AML-193 (cell line): ENCODE measurements around the gene PDGFA.

Source experiments
- DNase-seq, 2 experiments: peaks; one replicate each; lab custom pipeline; 2025; lab: John Stamatoyannopoulos, UW

The PDGFA gene

DNA sequence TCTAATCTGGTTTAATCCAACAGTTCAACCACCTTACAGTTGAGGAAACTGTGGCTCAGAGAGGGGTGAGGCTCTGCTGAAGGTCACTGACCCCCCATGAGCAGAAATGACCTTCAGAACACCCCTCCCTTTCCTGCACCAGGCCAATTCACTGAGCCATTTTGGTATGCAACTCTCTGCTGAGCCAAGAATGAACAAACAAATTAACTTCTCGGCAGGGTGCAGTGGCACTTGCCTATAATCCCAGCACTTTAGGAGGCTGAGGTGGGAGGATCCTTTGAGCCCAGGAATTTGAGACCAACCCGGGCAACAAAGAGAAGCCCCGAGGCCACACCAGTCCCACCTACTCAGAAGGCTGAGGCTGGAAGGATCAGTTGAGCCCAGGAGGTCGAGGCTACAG, 29.8 kb downstream of the PDGFA start:
- no peak for DNase-seq

DNA sequence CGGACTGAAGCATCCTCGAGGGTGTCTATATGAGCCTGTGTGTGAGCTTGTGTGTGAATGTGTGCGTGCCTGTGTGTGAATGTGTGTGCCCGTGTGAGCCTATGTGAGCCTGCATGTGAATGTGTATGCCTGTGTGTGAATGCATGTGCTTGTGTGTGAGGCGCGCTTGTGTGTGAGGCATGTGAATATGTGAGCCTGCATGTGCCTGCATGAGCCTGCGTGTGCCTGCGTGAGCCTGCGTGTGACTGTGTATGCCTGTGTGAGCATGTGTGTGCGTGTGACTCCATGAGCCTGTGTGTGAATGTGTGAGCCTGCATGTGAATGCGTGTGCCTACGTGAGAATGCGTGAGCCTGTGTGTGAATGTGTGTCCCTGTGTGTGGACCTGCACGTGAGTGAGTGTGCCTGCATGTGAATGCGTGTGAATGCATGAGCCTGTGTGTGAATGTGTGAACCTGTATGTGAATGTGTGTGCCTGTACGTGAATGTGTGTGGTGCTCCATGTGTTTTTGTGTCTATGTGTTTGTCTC, 33.4 kb downstream of the PDGFA start:
- DNase-seq, result no peak

DNA sequence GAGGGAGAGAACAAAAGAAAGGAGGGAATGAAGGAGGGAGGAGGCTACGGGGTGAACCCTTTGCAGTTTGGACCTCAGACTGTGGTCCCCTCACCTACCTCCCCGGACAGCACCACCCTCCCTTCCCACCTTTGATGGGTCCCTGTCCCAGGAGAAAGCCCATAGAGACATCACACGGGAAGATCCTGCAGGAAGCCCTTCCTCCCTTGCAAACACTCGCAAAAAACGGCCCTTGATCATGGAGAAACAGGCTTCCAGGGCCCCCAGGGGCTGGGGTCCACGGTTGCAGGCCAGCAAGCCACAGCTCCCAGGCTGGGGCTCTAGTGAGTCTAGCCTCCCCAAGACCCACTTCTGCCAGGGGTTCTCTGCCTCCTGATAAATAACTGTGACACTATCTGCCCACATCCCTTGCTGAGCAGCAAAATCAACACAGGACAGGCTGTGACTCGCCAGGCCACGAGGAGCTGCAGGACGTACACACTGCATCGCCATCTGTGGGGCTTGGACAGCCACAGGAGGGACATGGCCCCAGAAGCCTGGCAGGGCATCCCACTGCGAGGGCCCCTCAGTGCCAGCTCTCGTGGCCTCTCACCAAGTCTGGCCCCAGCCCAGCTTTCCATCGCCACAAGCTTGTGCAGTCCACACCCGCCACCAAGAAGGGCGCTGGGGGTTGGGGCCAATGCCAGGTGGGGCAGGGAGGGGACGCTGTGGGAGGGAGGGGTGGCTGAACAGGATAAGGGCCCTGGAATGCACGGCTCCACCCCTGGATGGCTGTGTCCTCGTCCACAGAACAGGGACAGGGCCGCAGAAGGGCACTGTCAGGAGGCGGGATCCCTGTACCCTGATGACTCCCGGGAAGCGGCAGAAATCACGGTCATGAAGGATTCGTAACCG, 34.2 kb downstream of the PDGFA start:
- DNase-seq, result no peak

DNA sequence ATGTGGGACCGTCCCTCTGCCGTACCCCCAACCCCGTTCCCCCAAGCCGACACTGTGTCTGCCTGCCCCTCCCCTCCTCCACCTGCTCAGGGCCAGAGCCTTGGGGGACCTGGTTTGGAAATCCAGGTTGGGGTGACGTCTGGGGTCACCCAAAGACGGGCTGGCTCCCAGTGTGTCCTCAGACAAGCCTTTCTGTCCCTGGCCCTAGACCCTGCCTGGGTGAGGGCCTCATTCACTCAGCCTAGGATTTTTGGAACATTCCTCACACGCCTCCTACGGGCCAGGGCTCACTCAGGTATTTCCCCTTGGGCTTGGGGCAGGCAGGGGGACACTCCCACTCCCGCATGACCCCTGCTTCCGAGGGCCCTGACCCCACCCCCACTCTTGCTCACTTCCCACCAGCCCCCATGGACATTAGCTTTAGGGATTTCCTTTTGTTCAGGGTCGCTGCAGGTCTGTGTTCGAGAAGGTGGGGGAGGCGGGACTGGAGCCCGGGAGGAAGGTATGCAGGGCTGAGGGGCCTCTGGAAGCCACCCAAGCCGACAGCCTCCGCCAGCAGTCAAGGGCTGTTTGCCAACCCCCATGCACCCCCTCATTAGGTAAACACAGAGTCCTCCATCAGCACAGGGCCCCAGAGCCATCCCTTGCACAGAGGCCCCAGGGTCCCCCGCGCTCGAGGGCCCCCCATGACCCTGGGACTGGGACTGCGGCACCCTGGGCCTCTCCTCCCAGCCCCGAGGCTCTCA, 35.1 kb downstream of the PDGFA start:
- DNase-seq, result no peak

GRCh38 chr7:483656-484355, 35.8 kb downstream of the PDGFA start:
- no peak for DNase-seq

DNA sequence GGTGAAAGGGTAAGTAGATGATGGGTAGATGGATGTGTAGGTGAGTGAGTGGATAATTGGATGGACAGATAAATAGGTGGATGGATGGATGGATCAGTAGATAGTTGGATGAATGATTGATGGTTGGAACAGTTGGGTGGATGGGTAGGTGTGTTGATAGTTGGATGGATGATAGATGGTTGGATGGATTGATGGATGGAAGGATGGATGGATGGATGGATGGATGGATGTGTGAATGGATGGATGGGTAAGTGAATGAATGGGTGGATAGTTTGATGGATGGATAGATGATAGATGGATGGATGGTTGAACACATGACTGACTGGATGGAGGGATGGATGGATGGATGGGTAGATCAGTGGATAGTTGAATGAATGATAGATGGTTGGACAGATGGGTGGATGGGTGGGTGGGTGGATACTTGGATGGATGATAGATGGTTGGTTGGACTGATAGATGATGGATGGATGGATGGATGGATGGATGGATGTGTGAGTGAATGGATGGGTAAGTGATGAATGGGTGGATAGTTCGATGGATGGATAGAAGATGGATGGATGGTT, 37.0 kb downstream of the PDGFA start:
- no peak for DNase-seq

DNA sequence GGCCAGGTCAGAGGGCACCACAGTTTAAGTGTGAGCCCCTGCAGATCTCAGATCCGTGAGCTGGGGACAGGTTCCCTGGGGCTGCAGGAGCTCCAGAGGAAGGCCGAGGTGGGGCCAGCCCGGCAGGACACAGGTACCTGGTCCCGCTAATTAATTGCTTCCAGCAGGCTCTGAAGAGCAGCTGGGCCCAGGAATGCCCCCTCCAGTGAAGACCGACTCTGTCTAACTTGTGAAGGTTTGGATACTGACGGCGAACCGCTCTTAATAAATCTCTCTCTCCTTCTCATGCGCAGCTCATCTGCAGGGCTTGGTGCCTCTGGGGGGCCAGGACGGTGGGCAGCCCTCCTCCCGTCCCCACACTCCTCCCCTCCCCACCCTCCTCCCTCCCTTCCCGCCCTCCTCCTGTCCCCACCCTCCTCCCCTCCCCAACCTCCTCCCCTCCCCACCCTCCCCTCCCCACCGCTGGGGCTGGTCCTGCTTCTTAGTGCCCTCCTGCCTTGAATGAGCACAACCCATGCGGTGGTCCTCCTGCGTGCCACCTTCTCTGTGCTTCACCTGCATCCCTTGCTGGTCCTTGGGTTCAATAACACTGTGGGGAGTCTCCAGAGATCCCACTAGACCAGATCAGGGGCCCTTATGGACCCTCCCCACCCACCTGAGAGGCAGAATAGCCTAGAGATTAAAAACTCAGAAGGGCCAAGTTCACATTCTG, 38.3 kb downstream of the PDGFA start:
- DNase-seq, result no peak

- DNase-seq, result no peak
Observed at GRCh38 chr7:480531-481218, 39.0 kb downstream of the PDGFA start.

DNA sequence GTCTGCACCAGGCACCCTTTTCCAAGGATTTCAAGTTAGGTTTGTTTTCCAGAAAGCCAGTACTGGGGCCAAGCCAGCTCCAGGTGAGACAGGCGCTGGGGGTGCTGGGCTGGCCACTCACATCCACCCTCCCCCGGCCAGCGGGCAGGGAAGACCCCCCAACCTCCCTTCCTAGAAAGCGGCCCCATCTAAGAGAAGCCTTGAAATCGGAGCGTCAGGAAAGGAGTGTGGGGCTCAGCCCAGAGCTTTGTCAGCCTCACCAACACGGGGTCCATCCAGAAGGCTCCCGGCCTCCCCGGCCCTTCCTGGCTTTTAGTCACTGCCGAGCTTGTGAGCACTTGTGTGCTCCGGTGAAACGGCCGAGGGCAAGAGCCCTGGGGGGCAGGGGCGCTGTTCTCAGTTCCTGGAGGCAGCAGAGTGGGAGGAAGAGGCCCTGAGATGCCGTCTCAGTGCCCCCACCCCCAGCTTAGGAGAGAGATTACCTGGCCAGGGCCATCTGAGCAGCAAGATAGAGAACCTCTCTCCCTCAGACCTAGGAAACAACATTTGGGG, 39.6 kb downstream of the PDGFA start:
- DNase-seq, result no peak

DNA sequence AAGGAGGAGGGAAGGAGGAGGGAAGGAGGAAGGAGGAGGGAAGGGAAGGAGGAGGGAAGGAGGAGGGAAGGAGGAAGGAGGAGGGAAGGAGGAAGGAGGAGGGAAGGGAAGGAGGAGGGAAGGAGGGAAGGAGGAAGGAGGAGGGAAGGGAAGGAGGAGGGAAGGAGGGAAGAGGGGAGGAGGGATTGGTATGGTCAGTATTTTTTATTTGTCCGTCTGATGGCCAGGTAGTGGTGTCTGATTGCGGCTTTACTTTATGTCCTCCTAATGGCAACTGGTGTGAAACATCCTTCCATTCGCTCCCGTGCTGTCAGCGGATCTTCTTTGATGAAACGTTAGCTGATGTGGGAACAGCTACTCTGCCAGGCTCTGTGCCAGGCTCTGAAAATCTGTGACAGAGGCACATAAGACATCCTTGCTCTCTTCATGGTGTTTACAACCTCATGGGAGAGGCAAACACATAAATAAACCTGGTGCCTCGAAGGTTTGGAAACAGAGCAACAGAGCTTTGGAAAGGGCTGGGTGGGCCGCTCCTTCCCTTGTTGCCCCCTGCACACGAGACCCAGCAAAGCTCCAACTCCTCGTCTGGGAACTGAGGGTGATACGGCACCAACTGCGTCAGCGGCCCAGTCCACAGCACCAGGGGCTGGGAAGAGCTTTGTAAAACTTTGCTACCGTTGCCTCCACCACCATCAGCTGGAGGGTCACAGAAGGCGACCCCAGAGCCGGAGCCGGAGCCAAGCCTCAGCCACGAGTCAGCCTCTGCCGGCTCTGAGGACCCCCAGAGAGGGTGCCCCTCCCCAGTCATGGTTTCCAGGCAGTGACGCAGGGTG, 40.3 kb downstream of the PDGFA start:
- no peak for DNase-seq

DNA sequence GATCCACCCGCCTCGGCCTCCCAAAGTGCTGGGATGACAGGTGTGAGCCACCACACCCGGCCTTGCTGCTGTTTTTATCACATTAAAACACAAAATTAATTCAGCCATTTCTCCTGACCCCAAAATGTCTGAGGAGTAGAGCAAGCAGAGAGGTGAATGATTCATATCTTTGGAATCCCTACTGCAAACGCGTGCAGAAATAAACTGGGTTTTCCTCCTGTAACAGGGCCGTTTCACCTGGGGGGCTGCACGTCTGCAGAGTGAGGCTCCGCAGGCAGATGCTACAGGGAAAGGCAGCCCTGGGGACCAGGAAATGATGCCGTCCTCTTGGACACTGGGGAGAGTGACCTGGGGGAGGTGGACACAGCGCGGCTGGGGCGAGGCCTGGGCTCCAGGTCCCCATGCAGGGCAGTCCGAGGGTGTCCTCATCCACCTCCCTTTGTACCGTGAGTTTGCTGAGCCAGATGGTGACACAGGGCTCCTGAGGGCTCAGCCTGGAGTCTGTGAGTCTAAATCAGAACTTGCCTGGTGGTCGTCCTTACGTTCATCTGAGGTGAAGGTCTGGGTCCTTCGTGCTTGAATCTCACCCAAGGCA, 41.9 kb downstream of the PDGFA start:
- no peak for DNase-seq

GRCh38 chr7:476736-477360, 42.8 kb downstream of the PDGFA start:
- no peak for DNase-seq

GRCh38 chr7:475951-476441, 43.6 kb downstream of the PDGFA start:
- no peak for DNase-seq

GRCh38 chr7:475425-475728, 44.3 kb downstream of the PDGFA start:
- no peak for DNase-seq

GRCh38 chr7:474605-475424, 44.8 kb downstream of the PDGFA start:
- DNase-seq, result no peak

GRCh38 chr7:473870-474604, 45.6 kb downstream of the PDGFA start:
- no peak for DNase-seq

DNA sequence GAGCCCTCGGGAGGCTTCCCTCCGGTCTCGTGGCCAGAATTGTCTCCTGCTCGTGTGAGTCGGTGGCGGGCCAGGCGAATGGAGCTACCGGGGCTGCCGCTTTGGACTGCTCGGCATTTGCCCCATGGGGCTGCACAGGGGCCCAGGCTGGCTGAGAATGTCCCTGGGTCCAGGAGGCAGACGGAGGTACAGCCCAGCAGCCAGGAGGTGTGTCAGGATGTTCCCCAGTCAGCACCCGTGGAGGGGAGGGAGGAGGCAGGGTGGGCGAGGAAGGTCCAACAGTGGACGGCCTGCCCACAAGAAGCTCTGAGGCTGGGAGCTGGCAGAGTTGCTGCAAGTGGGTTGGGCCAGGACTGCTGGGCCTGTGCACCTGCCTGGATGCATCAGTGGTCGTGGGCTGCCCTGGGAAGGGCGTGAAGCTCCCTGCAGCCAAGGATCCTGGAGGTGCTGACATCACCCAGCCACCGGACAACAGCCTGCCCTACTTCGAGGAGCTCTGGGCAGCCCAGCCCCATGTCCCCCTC, 46.4 kb downstream of the PDGFA start:
- no peak for DNase-seq
